Iris pigment epithelial cell (primary cell): ENCODE data around the gene GNLY.
"Not testable (repeated sequence)": the region's sequence is repeated elsewhere in the genome, so short reads cannot be mapped to it uniquely, and the experiment has no call there.

Experiments used
- DNase-seq: peaks from one replicate; pipeline ENCODE4 v3.0.0-alpha.2; 2011; ENCODE audit warnings: low read depth

The GNLY gene

GRCh38 chr2:85710687-85711577 is 16.8 kb downstream of the GNLY start:
- DNase-seq: peak; percentile 41

GRCh38 chr2:85711578-85712060 is 17.5 kb downstream of the GNLY start:
- no peak for DNase-seq

GRCh38 chr2:85712336-85712735 is 18.2 kb downstream of the GNLY start:
- no peak for DNase-seq

GRCh38 chr2:85712849-85713612 is 18.9 kb downstream of the GNLY start:
- peak; percentile 70 for DNase-seq

- DNase-seq: no peak
Observed at GRCh38 chr2:85713836-85714235, 19.7 kb downstream of the GNLY start.

GRCh38 chr2:85714421-85714820 is 20.3 kb downstream of the GNLY start:
- not testable (repeated sequence) for DNase-seq

GRCh38 chr2:85714841-85715240 is 20.7 kb downstream of the GNLY start:
- no peak for DNase-seq

- DNase-seq: no peak
Observed at GRCh38 chr2:85716346-85716914, 22.3 kb downstream of the GNLY start.

- peak; percentile 30 for DNase-seq
Observed at GRCh38 chr2:85717308-85718008, 23.3 kb downstream of the GNLY start.

- no peak for DNase-seq
Observed at GRCh38 chr2:85718009-85718391, 23.8 kb downstream of the GNLY start.

- no peak for DNase-seq
Observed at GRCh38 chr2:85718885-85719492, 24.8 kb downstream of the GNLY start.

GRCh38 chr2:85719609-85720240 is 25.6 kb downstream of the GNLY start:
- no peak for DNase-seq

- no peak for DNase-seq
Observed at GRCh38 chr2:85720533-85720932, 26.4 kb downstream of the GNLY start.

GRCh38 chr2:85721641-85722040 is 27.5 kb downstream of the GNLY start:
- DNase-seq: no peak

GRCh38 chr2:85722519-85722918 is 28.4 kb downstream of the GNLY start:
- DNase-seq: no peak

GRCh38 chr2:85723707-85724360 is 29.7 kb downstream of the GNLY start:
- DNase-seq: peak; percentile 52

GRCh38 chr2:85724731-85725181 is 30.6 kb downstream of the GNLY start:
- DNase-seq: no peak

GRCh38 chr2:85725451-85725850 is 31.3 kb downstream of the GNLY start:
- no peak for DNase-seq

GRCh38 chr2:85727798-85728197 is 33.6 kb downstream of the GNLY start:
- no peak for DNase-seq

- no peak for DNase-seq
Observed at GRCh38 chr2:85728342-85728741, 34.2 kb downstream of the GNLY start.
